CD4-positive, alpha-beta T cell treated with Interleukin-4 for 1 hour (primary cell): ENCODE data around the gene ZNF398.
"Not testable (repeated sequence)": the region's sequence is repeated elsewhere in the genome, so short reads cannot be mapped to it uniquely, and the experiment has no call there.

Source experiments
- DNase-seq, 2 donors: peaks; one replicate each; pipeline ENCODE4 v3.0.0-alpha.2; 2020 to 2022

ZNF398 gene

GRCh38 chr7:149198161-149198816 is 51.0 kb downstream of the ZNF398 start:
- DNase-seq, result no peak

GRCh38 chr7:149199234-149199995 is 52.2 kb downstream of the ZNF398 start:
- DNase-seq, result no peak

GRCh38 chr7:149202831-149203231 is 55.6 kb downstream of the ZNF398 start:
- DNase-seq, result no peak

- no peak for DNase-seq
Measured at GRCh38 chr7:149205690-149206381, 58.6 kb downstream of the ZNF398 start.

GRCh38 chr7:149207324-149208035 is 60.2 kb downstream of the ZNF398 start:
- no peak for DNase-seq

GRCh38 chr7:149209518-149210269 is 62.4 kb downstream of the ZNF398 start:
- peak; percentile 54 to 62 for DNase-seq

GRCh38 chr7:149210551-149210950 is 63.3 kb downstream of the ZNF398 start:
- no peak for DNase-seq

GRCh38 chr7:149214020-149214720 is 66.9 kb downstream of the ZNF398 start:
- DNase-seq, result no peak

- DNase-seq, result no peak
Measured at GRCh38 chr7:149216402-149216801, 69.1 kb downstream of the ZNF398 start.

- no peak for DNase-seq
Measured at GRCh38 chr7:149217570-149217969, 70.3 kb downstream of the ZNF398 start.

GRCh38 chr7:149218469-149219420 is 71.5 kb downstream of the ZNF398 start:
- DNase-seq, result no peak

GRCh38 chr7:149220534-149220933 is 73.3 kb downstream of the ZNF398 start:
- DNase-seq, result no peak

- DNase-seq, result no peak
Measured at GRCh38 chr7:149223176-149223575, 75.9 kb downstream of the ZNF398 start.

GRCh38 chr7:149223761-149224160 is 76.5 kb downstream of the ZNF398 start:
- no peak for DNase-seq

GRCh38 chr7:149224352-149224751 is 77.1 kb downstream of the ZNF398 start:
- no peak for DNase-seq

- no peak for DNase-seq
Measured at GRCh38 chr7:149225106-149225505, 77.9 kb downstream of the ZNF398 start.

- DNase-seq, result no peak
Measured at GRCh38 chr7:149225656-149226055, 78.4 kb downstream of the ZNF398 start.

GRCh38 chr7:149226366-149226765 is 79.1 kb downstream of the ZNF398 start:
- DNase-seq, result not testable (repeated sequence)

GRCh38 chr7:149226840-149227494 is 79.7 kb downstream of the ZNF398 start:
- DNase-seq, result no peak
